Measurements from ENCODE around the gene SORCS2.

SORCS2 gene

DNA sequence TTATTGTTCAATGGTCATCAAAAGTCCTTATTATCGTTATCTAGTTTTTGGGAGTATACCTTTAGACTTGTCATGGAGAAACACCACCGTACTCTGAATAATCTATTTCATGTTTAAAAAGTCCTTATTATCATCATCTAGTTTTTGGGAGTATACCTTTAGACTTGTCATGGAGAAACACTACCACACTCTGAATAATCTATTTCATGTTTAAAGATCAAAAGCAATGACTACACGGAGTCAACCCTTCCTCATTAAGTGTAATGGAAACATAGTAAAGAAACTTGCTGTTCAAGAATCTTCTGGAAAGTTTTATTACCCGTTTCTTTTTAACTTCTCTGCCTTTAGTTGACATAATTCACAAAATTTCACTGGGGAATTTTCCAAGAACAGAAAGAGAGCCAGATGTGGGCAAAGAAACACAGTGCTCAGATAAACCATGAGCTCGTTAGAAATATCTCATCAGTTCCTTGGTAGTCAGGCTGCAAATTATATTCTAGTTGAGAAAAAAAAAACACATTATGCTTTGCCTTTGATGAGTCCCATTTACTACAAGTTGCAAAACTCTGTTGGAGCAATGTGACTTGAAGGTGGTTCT is 588.5 kb downstream of the SORCS2 start:
- DNase-seq (ENCODE audit: low read depth), result no peak

DNA sequence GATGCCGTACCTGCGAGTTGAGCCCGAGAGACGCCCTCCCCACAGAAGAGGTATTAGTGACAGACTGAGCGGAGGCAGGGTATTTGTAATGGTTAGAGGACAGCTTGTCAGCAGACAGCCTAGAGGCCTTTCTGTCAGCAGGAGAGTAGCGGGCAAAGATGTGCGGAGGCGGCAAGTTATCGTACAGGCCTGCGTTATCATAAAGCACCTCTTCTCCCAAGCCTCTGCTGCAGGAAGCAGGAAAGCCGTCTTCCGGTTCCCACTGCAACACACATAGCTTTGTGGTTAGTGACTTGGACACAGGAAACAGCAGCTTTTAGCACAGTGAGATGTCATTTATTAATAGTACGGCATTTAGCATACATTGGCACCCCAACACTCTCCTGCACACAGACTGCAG is 589.0 kb downstream of the SORCS2 start:
- DNase-seq (ENCODE audit: low read depth), result no peak

DNA sequence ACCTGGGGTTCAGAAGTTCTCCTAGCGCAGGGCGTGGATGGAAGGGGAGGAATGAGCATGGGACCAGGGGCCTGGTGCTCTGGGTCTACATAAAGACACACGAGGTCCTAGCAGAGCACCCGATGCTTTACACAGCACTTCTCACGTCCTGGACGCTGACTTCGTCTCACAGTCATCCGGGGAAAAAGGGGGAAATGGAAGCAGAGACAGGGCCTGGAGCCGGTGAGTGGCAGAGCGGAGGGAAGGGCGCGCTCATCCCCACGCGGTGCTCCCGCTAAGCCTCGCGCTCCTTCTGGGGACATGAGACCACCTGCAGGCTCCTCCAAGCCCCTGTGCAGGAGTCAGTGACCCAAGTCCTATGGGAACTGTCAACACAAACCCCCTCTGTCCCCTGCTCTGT is 589.7 kb downstream of the SORCS2 start:
- DNase-seq (ENCODE audit: low read depth), result no peak

DNA sequence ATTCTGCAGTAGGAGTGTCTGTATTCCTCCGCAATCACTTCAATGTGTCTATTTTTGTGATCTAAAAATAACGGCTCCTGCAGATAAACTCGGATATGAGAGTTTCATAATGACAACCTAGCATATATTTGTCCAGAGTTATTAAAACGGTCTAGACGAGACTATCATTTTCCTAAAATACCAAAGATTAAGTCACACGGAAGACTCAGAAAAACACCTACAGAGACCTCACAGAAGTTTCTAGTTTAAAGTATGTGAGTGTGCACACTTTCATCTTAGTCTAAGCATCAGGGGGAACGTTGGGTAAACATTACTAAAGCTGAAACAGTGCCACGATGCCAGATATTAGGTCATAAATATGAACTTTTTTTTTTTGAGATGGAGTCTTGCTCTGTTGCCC is 590.4 kb downstream of the SORCS2 start:
- DNase-seq (ENCODE audit: low read depth), result no peak

DNA sequence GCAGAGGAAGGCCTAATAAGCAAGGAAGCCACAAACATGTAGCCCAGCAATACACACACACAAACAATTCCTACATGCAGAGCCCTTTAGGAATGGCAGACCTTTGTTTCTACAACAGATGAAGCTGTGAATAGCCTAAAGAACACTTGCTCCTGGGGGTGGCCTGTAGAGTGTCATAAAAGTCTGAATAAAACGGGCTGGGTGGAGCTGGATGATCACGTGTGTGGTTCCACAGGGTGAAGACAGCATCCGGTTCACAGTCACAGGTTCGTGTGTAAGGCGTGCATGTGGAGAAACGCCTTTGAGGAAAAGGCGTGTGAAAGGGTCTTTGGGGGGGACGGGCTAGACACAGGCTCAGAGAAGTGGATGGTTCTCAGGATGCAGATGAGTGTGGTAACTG is 591.2 kb downstream of the SORCS2 start:
- no peak for DNase-seq (ENCODE audit: low read depth)

DNA sequence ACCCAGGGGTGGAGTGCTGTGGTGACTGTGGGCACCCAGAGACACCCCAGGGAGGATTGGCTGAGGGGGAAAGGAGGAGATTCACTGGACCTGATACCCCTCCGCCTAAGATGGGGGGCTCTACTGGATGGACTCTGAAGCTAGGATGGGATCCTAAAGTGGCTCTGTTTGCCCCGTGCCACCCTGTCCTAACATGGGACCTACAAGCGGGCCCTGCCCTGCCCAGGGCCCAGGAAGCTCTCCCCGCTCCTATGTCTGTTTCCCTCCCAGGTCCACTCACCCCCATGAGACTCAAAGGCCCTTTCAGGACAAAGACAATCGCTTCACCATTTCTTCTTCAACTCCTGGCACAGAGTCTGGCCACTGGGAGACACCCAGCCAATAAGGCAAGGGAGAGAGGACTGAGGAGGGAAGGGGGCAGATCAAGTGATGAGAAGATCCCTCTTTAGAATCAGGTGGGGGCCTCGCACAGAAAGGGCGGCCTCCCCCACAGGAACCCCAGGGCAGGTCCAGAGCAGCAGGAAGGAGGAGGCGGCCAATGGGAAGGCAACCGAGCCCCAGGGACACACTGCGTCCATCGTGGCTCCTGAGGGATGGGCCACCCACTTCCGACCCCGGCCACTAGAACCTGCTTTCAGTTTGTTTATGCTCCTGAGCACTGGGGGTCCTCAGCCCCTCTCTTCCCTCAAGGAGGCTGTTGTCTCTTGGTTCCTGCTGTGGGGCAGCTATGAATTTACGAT is 592.0 kb downstream of the SORCS2 start:
- DNase-seq (ENCODE audit: low read depth), result no peak

DNA sequence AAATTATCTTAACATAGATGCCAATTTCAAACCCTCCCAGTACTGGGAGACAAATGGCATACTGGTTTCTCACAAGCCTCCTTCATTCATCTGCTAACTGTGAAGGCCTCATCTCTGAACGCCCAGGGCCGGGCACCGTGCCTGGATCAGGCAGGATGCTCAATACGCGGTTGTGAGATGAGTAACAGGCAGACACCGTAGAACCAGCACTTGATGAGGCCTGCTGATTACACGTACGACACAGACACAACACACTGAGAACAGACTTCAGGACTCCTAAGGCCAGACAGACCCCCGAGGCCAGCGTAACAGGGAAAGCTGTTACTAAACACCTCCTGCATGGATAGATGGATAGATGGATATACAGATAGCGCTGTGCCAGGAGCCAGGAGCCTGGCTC is 592.7 kb downstream of the SORCS2 start:
- DNase-seq (ENCODE audit: low read depth), result no peak

DNA sequence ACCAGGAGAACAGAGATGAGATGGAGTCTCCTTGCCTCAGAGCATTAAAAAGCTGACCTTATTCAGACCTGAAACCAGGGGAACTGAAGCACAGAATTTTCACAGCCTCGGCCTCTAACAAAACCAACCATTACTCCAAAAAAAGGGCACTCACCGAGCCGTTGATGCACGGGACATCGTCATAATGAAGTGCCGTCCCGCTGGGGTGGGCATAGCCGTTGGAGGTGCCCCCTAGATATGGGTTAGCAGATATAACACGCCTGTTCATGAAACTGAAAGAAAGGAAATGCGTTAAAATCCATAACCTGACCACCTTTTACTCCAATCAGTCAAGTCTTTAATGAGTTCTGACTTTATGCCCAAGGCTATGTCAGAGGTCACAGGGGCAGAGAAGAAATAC is 593.7 kb downstream of the SORCS2 start:
- DNase-seq (ENCODE audit: low read depth), result no peak

DNA sequence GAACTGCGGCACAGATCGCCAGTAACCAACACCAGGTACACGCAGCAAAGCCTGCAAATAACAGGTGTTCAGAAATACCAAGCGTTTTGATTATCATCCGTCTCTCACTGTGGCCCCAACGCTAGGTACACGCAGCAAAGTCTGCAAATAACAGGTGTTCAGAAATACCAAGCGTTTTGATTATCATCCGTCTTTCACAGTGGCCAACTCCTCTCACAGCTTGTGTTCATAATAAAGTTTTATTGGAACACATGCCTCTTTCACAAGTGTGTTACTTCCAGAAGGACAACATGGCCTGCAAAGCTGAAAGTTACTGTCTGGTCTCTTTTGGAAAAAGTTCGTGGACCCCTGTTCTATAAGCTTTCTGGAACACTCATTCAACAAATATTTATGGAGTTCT is 594.2 kb downstream of the SORCS2 start:
- DNase-seq (ENCODE audit: low read depth), result no peak

DNA sequence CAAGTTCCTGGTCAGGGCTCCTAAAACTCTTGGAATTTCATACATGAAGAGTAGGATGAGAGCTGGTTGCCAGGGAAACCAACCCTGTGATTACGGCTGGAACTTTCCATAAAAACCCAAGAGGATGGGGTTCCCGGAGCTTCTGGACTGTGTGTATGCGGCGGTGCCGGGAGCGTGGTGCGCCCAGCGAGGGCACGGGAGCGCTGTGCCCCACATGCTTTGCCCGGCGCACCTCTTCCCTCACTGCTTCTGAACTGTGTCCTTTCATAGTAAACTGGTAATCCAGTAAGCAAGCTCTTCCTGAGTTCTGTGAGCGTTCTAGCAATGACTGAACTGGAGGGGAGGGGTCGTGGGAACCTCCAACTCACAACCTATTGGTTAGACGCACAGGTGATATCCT is 594.7 kb downstream of the SORCS2 start:
- DNase-seq (ENCODE audit: low read depth), result no peak

DNA sequence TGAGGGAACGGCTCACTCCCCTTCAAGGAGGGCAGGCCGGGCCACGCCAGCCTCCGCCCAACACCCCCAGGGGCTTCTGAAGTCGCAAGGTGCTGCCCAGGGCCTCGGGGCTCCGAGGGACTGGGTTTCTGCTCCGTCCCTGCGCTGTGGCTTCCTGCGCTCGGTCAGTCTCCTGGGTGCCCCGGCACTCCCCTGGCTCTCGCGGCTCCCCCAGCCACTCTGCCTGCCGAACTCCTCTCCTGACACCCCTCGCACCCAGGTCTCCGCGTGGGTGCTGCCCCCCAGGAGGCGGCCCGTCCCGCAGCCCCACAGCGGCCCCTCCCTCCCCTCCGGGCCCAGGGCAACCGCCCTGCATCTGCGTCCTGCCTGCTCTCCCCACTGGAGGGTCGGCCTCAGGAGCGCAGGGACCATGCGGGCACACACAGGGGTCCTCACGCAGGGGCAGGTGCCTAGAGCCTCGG is 595.4 kb downstream of the SORCS2 start:
- DNase-seq (ENCODE audit: low read depth), result no peak

DNA sequence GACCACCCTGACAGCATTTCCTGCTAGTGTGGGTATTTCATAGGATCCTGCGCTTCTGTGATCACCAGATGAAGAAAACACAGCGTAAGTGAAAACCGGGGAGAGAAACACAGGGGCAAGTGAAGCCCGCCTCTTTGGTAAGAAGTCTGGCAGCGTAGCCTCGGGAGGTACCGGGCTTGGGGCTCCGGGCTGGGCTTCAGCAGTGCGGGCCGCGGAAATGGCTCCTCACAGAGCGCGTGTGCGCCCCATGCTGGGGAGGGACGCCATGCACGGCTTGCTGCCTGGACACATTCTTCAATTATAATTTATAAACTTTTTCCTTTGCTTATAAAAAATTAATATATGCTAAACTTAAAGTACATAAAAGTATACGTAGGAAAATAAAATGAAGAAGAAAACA is 595.9 kb downstream of the SORCS2 start:
- DNase-seq (ENCODE audit: low read depth), result no peak

DNA sequence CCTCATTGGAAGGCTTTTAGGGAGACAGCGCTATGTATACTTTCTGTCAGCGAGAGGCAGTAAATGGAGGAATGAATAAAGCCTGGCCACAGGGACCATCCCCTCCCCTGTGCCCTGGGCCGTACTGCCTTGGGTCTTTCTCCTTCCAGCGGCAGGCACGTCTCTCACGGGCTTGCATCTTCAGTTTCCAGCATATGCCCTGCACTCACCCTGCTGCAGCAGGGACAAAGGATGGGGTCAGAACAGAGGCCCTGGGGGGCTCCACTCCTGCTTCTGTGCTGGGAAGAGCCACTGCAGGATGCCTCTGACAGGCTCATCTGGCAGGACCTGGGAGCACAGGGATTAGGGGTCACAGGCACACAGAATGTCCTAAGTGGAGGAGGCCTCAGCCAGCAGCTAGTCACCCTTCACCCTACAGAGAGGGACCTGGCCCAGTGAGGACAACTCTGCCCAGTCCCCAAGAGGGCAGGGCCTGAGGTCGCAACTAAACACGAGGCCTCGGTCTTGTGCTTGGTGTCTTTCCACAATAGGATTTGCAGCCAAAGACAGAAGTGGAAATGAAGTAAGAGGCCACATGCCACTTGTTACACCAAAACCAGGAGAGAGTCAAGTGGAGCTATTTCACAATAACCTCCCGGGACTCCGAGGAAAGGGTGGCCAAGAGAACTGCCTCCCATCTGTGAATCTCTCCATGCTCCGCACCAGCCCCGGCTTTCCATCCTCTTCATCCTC is 596.5 kb downstream of the SORCS2 start:
- DNase-seq (ENCODE audit: low read depth), result no peak

DNA sequence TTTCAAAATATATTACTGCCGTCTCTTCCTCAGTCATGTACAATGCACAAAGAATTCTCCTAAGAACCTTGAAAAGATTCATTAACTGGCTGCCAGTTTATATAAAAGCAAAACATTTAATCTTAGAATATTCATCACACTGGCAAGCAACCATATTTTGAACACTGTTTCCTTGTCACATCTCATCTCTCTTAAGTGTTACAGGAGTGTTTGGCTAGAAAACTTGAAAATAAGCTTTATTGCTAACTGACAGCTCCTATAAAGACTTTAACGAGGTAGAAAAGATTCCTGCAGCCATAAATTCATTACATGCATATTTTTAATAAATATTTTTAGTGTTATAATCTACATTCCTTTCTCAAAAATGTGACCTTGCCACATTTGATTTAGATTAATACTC is 597.7 kb downstream of the SORCS2 start:
- DNase-seq (ENCODE audit: low read depth), result no peak

DNA sequence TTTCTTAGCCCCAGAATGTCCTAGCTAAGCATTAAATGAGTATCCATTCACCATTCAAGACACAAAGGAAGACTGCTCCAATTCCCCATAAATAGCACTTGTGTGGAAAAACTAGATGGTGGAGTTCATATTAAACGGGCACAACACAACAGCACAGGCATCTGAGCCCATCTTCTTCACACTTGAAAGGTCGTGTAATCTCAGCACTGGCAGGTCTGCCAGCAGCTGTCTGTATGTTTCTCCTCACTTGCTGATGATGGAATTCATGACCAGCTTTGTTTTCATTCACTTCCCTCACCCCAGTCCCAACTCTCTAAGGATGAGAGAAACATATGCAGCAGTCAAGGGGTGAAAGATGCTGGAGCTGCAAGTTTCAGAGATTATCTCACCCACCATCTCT is 598.7 kb downstream of the SORCS2 start:
- no peak for DNase-seq (ENCODE audit: low read depth)

Data from stimulated activated CD8-positive, alpha-beta memory T cell treated with anti-CD3 and anti-CD28 coated beads, Interleukin-15, amount 100 ng/mL, for 24 hours (primary cell).